ENCODE data around the gene AP5B1. TPM values are rescaled to one million over a fixed set of nuclear protein-coding genes. Genes with fewer than 3 reads are reported as not detected.
A peak's percentile ranks its signal among the peaks of the same experiment; 100 is the strongest.

AP5B1 gene
- total and polyA plus RNA-seq, 9 of the 15 experiments (the other 6 are each of a cell fraction or from before 2014, with no cell fraction given), result 0.51 to 24.2 (median 5.1) TPM

DNA sequence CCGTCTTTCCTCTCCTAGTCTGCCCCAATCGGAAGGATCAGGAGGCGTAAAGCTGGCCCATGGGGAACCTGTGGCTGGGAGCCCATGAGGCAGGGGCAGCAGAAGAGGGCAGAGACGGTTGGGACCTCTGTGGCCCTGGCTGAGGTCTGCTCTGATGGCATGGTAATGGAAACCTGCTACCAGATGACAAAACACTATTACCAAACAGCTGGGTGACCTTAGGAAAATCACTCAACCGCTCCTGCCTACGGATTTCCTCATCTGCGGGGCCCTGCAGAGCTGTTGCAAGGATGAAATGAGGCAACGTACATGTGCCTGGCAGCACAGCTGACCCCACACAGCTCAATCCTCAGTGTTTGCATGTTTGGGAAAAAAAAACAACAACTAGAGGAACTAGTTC, 4.6 kb downstream of the AP5B1 start:
- POLR2A ChIA-PET, result interaction anchor here (0.6 to 2.0 kb wide), 10 partner anchors 10 to 430 kb away, joined by 3 to 7 read pairs (median 4); partner anchors contain the start of genes CCDC85B and FIBP
- Histone ChIP-seq H3K9ac (ENCODE audit: insufficient read depth in 1 of 2, low read depth in 2 of 2, low read length in 2 of 2) (0 out of 4 replicates have a peak overlapping the region, but pooled peaks of 1 of the 2 experiments have one; percentile 48), H3K79me2 (ENCODE audit: control insufficient read depth, insufficient read depth, low read length) (peaks cover 22% of the 10 kb centered on the region), H4K20me1 (replicated peaks; ENCODE audit: control insufficient read depth, insufficient read depth, low read length) (peaks cover 8% of the 10 kb centered on the region; the same call in 1 of the 2 replicates), H2AFZ (ENCODE audit: low read depth, low read length) (no peak overlapping the region), H3K27ac (ENCODE audit: extremely low read depth, low read depth, low read length) (no peak overlapping the region), H3K36me3 (ENCODE audit: control insufficient read depth, insufficient read depth, low read length) (peaks cover 36% of the 10 kb centered on the region; the same call in 2 of the 3 replicates), H3K9me1 (ENCODE audit: control insufficient read depth, insufficient read depth, low read length) (peaks cover 13% of the 10 kb centered on the region), H3K27me3 (ENCODE audit: control insufficient read depth in 2 of 2, insufficient read depth in 2 of 2, low read length in 2 of 2) (no peaks in the 10 kb centered on the region), H3K4me1 (replicated peaks in 1 of 2; ENCODE audit: control insufficient read depth in 2 of 2, insufficient read depth in 2 of 2, low read length in 2 of 2) (peaks cover 7 to 36% of the 10 kb centered on the region in 2 experiments; a peak in 4 of 5 replicates), H3K9me3 (replicated peaks; ENCODE audit: control insufficient read depth, insufficient read depth, low read depth, low read length) (no peaks in the 10 kb centered on the region), H3K4me3 (no peak overlapping the region), H3K4me2 (ENCODE audit: insufficient read depth, low read length) (no peak overlapping the region)
- intact Hi-C loops (cut with micrococcal nuclease) (no loop called here), in situ Hi-C loops (cut with MboI) (no loop called here)
- no TSS peak for BruUV-seq (replicated peaks)
- ATAC-seq (no peak), DNase-seq (ENCODE audit: extremely low read depth in 1 of 4, low spot score in 3 of 4) (no peak), FAIRE-seq (no peak)
- TF ChIP-seq EZH2 (IDR thresholded peaks at IDR 0.05; ENCODE audit: borderline replicate concordance, low read depth, low read length), result no peak
- TF ChIP-seq ELF4 (CRISPR knock-in tag; IDR thresholded peaks at IDR 0.05), result no peak
- TF ChIP-seq, protein P1, sequence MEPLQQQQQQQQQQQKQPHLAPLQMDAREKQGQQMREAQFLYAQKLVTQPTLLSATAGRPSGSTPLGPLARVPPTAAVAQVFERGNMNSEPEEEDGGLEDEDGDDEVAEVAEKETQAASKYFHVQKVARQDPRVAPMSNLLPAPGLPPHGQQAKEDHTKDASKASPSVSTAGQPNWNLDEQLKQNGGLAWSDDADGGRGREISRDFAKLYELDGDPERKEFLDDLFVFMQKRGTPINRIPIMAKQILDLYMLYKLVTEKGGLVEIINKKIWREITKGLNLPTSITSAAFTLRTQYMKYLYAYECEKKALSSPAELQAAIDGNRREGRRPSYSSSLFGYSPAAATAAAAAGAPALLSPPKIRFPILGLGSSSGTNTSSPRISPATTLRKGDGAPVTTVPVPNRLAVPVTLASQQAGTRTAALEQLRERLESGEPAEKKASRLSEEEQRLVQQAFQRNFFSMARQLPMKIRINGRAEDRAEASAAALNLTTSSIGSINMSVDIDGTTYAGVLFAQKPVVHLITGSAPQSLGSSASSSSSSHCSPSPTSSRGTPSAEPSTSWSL (CRISPR knock-in tag; IDR thresholded peaks at IDR 0.05; ENCODE audit: borderline replicate concordance), result no peak
- no peak for TF ChIP-seq ZNF644 (tag; IDR thresholded peaks at IDR 0.05; ENCODE audit: low read depth)
- no peak for TF ChIP-seq ETS2 (tag; IDR thresholded peaks at IDR 0.05; ENCODE audit: borderline replicate concordance, poor library complexity, severe bottlenecking)
- no peak for TF ChIP-seq ZNF507 (tag; conservative IDR thresholded peaks at IDR 0.05)
- TF ChIP-seq PHB2 (IDR thresholded peaks at IDR 0.05; ENCODE audit: low read depth), result no peak
- WGBS (ENCODE audit: insufficient coverage, low coverage, missing lambda C conversion rate), result 92% methylated on average over 7 of the region's 8 CpGs
- CTCF ChIA-PET (ENCODE audit: low intra/inter-chr PET ratio), result no interaction called here
